HG03066 (cell line): ENCODE results near the gene SEMA3B.

Experiments used
- ATAC-seq: cut with Tn5 transposase; IDR thresholded peaks from one replicate; pipeline ENCODE4 v1.9.1; 2021; ENCODE audit warnings: low read depth; ENCODE audit not compliant: unreplicated experiment

SEMA3B gene

GRCh38 chr3:50326182-50326541, 57.2 kb downstream of the SEMA3B start:
- ATAC-seq: no peak

GRCh38 chr3:50327129-50327528, 58.2 kb downstream of the SEMA3B start:
- ATAC-seq: no peak
